ENCODE measurements around the gene EN2. TPM values are rescaled to one million over a fixed set of nuclear protein-coding genes. Genes with fewer than 3 reads are reported as not detected.
A peak's percentile ranks its signal among the peaks of the same experiment; 100 is the strongest.

The EN2 gene
- total and polyA plus RNA-seq, 8 donors = not detected

- FAIRE-seq = no peak
- no peak for ATAC-seq
- Histone ChIP-seq H3K4me3 (peak overlapping the region in 2 of 4 donors; percentile 38 to 57), H3K36me3 (no peaks in the 10 kb centered on the region), H3K9me3 (no peaks in the 10 kb centered on the region), H3K27me3 (peaks cover 9 to 81% (median 20%) of the 10 kb centered on the region in 4 donors), H3K27ac (no peak overlapping the region), H3K4me1 (peaks cover 0 to 12% (median 0%) of the 10 kb centered on the region in 3 donors)
- intact Hi-C loops (cut with DNase I) = no loop called here
- TF ChIP-seq CTCF (IDR thresholded peaks at IDR 0.05) = no peak
- WGBS, 2 donors = 24 to 27% methylated on average over 27 of the region's 27 CpGs
- DNase-seq = no peak
Measured at GRCh38 chr7:155455776-155456737, 1.9 kb upstream of the EN2 start.

- H3K27ac ChIP-seq = no peak overlapping the region
- WGBS, 2 donors = 2% methylated on average over 68 to 69 of the region's 69 CpGs
- H3K4me3 ChIP-seq = peak overlapping the region; percentile 8 to 57 (median 30)
- H3K9me3 ChIP-seq = no peaks in the 10 kb centered on the region
- H3K4me1 ChIP-seq = peaks cover 0 to 12% (median 0%) of the 10 kb centered on the region in 3 donors
- FAIRE-seq (no peak), ATAC-seq (peak; percentile 89 to 91 (median 90)), DNase-seq (peak; percentile 63 to 87 (median 70))
- no peaks in the 10 kb centered on the region for H3K36me3 ChIP-seq
- H3K27me3 ChIP-seq = peaks cover 9 to 80% (median 20%) of the 10 kb centered on the region in 4 donors
- intact Hi-C loops (cut with DNase I) = no loop called here
- TF ChIP-seq CTCF (IDR thresholded peaks at IDR 0.05) = no peak
Measured at GRCh38 chr7:155456738-155457543, 988 bp upstream of the EN2 start.

- no peak overlapping the region for H3K27ac ChIP-seq
- intact Hi-C loops (cut with DNase I) = no loop called here
- no peak for TF ChIP-seq CTCF (IDR thresholded peaks at IDR 0.05)
- WGBS, 2 donors = 4 to 5% methylated on average over 41 to 98 of the region's 98 CpGs
- H3K9me3 ChIP-seq = no peaks in the 10 kb centered on the region
- DNase-seq (no peak), ATAC-seq (peak in 2 of 4 donors; percentile 19 to 41), FAIRE-seq (no peak)
- peak overlapping the region; percentile 8 to 57 (median 30) for H3K4me3 ChIP-seq
- H3K36me3 ChIP-seq = no peaks in the 10 kb centered on the region
- H3K27me3 ChIP-seq = peaks cover 9 to 77% (median 20%) of the 10 kb centered on the region in 4 donors
- peaks cover 0 to 12% (median 0%) of the 10 kb centered on the region in 3 donors for H3K4me1 ChIP-seq
Measured at GRCh38 chr7:155457544-155458110, 302 bp upstream of the EN2 start.

- Histone ChIP-seq H3K4me1 (peaks cover 0 to 12% (median 0%) of the 10 kb centered on the region in 3 donors), H3K4me3 (peak overlapping the region in 2 of 4 donors; percentile 38 to 42), H3K36me3 (no peaks in the 10 kb centered on the region), H3K27me3 (peaks cover 9 to 75% (median 17%) of the 10 kb centered on the region in 4 donors), H3K27ac (no peak overlapping the region), H3K9me3 (no peaks in the 10 kb centered on the region)
- ATAC-seq = peak in 2 of 4 donors; percentile 2 to 6
- DNase-seq = peak in 1 of 6 donors; percentile 73
- no peak for FAIRE-seq
- whole genome bisulfite sequencing, 2 donors = 7 to 9% methylated on average over 55 to 68 of the region's 68 CpGs
- TF ChIP-seq CTCF (IDR thresholded peaks at IDR 0.05) = no peak
- intact Hi-C loops (cut with DNase I) = no loop called here
Measured at GRCh38 chr7:155458878-155459699, 1.2 kb downstream of the EN2 start.
